Ovary (tissue), 3 donors: ENCODE results near the gene PSD4.

Experiments
- CTCF ChIP-seq, 3 donors: fragments of 450-650 bp in 2 of 3; fragments of 200-600 bp in 1 of 3; IDR thresholded peaks; one replicate each; pipeline versions ENCODE4 v1.5.1 to v1.8.0; 2016 to 2022; ENCODE audit warnings: antibody characterized with exemption in 3 of 3, mild to moderate bottlenecking in 1 of 3
- EP300 ChIP-seq: sonication (generic); formaldehyde crosslinking; IDR thresholded peaks from one replicate; pipeline ENCODE4 v1.6.1; 2017; ENCODE audit warnings: antibody characterized with exemption
- POLR2A ChIP-seq: fragments of 450-650 bp; IDR thresholded peaks from one replicate; pipeline ENCODE4 v1.6.1; 2017; ENCODE audit warnings: antibody characterized with exemption, mild to moderate bottlenecking, moderate library complexity
- donor health status: DM: no; HTN: no; CAD: no.

- no peak for TF ChIP-seq EP300
- TF ChIP-seq CTCF (IDR thresholded peaks at IDR 0.05): no peak
- TF ChIP-seq POLR2A: no peak
Observed at GRCh38 chr2:113157897-113158753, 15.6 kb upstream of the PSD4 start.
